NCI-H1048 (cell line): Measurements from ENCODE around the gene LRP1.

Experiments used
- DNase-seq: peaks from one replicate; lab custom pipeline; 2025; lab: John Stamatoyannopoulos, UW

The LRP1 gene

DNA sequence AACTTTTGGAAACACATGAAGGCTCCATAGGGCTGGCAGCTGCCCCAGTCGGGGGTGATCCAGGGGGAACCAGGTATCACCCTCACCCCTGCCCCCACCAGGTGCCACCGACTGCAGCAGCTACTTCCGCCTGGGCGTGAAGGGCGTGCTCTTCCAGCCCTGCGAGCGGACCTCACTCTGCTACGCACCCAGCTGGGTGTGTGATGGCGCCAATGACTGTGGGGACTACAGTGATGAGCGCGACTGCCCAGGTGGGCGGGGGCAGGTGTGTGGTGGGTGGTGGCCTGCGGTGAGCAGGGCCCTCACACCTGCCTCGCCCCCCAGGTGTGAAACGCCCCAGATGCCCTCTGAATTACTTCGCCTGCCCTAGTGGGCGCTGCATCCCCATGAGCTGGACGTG, 66.0 kb downstream of the LRP1 start:
- DNase-seq = no peak

GRCh38 chr12:57195186-57195585, 66.9 kb downstream of the LRP1 start:
- DNase-seq = no peak

GRCh38 chr12:57195611-57196371, 67.5 kb downstream of the LRP1 start:
- no peak for DNase-seq

DNA sequence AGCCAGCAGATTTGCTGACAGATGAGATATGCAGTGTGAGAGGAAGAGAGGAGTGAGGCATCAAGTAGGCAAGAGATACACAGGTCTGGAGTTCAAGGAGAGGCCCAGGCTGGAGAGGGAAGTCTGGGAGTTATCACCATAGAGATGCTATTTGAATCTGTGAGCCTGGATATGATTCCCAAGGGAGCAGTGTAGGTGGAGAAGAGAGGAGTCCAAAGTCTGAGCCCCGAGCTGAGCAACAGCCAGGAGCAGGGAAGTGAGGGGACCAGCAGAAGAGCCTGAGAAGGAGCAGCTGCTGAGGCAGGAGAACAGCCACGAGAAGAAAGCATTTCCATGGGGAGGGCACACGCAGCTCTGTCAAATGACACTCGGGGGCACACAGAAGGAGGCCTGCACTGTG, 68.2 kb downstream of the LRP1 start:
- DNase-seq = no peak

- no peak for DNase-seq
Measured at GRCh38 chr12:57196956-57197355, 68.7 kb downstream of the LRP1 start.

DNA sequence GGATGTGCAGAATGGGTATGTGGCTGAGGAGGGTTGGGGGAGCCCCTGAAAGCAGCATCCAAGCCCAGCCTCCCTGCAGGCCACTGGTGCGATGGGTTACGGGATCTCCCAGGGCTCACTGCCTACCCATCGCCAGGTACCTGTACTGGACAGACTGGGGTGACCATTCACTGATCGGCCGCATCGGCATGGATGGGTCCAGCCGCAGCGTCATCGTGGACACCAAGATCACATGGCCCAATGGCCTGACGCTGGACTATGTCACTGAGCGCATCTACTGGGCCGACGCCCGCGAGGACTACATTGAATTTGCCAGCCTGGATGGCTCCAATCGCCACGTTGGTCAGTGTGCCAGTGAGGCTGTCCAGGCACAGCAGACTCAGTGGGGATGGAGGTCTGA, 70.0 kb downstream of the LRP1 start:
- DNase-seq = no peak

DNA sequence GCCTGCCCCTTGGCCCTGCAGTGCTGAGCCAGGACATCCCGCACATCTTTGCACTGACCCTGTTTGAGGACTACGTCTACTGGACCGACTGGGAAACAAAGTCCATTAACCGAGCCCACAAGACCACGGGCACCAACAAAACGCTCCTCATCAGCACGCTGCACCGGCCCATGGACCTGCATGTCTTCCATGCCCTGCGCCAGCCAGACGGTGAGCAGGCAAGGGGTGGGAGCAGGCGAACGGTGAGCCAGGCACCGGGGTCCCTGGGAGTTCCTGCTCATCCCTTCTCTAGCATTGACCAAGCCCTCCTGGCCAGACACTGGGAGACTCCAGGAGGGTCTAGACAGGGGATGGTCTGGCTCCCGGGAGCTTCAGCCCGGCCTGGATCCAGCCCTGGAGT, 70.9 kb downstream of the LRP1 start:
- DNase-seq = no peak

DNA sequence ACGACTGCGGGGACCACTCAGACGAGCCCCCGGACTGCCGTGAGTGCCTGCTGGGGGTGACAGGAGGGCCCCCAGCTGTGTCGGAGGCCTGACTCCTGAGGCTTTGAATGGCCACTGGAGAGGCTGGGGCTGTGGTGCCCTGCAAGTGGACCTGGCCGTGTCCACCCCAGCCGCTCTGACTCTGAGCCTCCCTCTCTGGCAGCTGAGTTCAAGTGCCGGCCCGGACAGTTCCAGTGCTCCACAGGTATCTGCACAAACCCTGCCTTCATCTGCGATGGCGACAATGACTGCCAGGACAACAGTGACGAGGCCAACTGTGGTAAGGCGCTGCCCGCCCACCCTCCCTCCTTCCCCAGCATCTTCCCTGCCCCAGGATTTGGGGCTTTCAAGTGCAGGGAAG, 72.2 kb downstream of the LRP1 start:
- no peak for DNase-seq

DNA sequence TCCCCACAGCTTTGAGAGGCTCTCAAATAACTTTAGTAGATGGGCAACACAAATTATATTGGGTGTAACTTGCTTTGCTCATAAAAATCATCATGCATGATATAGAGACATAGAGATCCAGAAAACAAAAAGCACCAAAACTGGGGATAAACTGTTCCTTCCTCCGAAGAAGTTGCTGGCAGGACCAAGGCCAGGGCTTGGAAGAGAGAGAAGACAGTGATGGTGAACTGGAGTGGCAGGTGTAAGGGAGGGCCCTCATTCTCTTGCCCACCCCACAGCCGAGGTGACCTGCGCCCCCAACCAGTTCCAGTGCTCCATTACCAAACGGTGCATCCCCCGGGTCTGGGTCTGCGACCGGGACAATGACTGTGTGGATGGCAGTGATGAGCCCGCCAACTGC, 72.9 kb downstream of the LRP1 start:
- no peak for DNase-seq

DNA sequence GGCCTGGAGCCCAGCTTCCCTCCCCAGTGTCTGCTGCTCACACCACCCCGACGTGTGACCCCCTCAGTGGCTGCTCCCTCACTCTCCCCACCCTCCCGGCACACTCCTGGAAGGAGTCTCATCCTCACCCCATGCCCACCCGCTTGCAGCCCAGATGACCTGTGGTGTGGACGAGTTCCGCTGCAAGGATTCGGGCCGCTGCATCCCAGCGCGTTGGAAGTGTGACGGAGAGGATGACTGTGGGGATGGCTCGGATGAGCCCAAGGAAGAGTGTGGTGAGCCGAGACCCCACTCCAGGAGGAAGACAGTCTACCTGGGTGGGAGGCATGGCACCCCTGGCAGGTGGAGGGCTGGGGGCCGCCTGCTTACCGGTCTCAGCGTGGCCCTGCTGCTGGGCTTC, 73.3 kb downstream of the LRP1 start:
- no peak for DNase-seq

GRCh38 chr12:57202321-57202720, 74.0 kb downstream of the LRP1 start:
- no peak for DNase-seq

- no peak for DNase-seq
Measured at GRCh38 chr12:57203201-57203600, 74.9 kb downstream of the LRP1 start.

DNA sequence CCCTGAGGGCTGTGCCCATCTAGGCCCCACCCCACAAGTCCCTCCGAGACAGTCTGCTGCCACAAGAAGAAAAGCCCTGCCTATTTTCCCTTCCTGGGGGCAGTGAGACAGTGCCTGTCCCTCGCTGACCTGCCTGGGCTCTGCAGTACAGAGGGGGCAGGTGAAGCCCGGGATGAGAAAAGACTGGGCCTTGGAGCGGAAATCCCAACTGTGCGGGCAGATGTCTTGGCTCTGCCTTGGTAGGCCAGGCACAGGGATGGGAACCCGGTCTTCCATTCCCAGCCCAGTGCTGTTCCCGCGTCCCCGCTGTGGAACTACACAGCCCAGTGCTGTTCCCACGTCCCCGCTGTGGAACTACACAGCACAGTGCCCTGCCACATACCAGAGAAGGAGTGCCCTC, 75.5 kb downstream of the LRP1 start:
- no peak for DNase-seq

GRCh38 chr12:57204454-57204853, 76.2 kb downstream of the LRP1 start:
- no peak for DNase-seq

DNA sequence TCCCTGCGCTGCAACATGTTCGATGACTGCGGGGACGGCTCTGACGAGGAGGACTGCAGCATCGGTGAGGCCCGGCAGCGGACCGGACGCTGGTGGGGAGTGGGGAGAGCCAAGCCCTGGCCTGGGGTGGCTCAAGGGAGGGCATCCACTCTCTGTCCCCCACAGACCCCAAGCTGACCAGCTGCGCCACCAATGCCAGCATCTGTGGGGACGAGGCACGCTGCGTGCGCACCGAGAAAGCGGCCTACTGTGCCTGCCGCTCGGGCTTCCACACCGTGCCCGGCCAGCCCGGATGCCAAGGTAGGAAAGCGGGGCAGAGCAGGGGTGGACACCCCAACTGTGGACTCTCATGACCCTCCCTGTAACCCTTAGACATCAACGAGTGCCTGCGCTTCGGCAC, 76.9 kb downstream of the LRP1 start:
- no peak for DNase-seq

DNA sequence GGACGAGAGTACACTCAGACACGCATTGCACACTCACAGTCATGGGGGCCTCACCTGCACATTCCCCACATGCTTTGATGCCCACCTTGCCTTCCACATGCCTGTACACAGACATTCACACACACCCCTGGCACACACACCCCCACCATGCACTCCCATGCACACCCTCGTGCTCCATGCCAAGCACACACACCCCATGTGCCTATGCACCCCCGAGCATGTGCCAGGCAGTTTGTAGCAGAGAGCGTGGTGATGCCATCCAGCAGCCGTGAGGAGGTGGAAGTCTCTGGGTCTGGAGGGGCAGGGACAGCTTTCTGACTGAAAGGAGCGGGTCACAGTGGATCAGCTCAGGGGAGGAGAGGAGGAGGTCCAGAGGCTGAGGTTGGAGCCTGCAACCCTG, 77.6 kb downstream of the LRP1 start:
- DNase-seq = no peak

DNA sequence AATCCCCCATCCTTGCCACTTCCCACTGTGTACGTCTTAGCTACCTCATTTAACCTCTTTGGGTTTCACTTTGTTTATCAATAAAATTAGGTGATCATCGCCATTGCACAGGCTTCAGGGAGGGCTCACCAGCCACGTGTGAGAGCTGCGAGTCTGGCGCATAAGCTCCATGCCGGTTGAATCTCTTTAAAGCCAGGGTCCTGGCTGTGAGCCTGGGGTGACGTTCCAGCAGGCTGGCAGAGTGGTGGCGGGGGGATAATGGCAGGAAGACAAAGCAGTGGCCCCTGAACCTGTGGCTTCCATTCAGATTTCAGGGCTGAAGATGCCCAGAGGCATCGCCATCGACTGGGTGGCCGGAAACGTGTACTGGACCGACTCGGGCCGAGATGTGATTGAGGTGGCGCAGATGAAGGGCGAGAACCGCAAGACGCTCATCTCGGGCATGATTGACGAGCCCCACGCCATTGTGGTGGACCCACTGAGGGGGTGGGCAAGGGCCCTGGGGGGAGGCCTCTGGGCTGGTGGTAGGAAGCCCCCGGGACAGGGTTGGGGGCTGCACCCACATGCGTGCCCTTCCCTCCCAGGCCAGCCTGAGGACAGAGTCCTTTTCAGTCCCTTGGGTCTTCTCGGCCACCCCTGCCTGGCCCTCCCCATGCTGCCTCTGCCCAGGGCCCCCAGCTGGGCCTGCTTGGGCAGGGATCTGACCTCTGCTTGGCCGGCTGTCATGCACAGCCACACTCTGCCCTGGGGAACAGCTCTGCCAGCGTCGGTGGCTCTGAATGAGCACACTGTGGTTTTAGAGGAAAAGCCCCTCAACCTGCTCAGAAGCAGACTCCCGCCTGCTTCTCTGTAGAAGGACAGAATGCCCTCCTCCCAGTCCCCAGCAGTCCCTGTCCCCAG, 79.7 kb downstream of the LRP1 start:
- no peak for DNase-seq

GRCh38 chr12:57208631-57209282, 80.5 kb downstream of the LRP1 start:
- no peak for DNase-seq

DNA sequence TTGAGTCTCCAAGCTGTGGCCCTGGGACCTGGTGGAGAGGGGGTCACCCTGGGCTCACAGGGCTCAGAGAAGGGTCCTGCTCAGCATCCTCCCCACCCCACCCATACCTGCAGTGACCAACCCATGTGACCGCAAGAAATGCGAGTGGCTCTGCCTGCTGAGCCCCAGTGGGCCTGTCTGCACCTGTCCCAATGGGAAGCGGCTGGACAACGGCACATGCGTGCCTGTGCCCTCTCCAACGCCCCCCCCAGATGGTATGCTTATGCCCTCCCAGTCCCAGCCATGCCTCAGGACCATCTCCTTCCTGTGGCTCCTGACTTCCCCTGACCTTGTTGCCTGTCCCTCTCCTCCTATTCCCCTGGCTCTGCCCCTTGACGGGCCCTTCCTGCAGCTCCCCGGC, 81.6 kb downstream of the LRP1 start:
- DNase-seq = no peak

DNA sequence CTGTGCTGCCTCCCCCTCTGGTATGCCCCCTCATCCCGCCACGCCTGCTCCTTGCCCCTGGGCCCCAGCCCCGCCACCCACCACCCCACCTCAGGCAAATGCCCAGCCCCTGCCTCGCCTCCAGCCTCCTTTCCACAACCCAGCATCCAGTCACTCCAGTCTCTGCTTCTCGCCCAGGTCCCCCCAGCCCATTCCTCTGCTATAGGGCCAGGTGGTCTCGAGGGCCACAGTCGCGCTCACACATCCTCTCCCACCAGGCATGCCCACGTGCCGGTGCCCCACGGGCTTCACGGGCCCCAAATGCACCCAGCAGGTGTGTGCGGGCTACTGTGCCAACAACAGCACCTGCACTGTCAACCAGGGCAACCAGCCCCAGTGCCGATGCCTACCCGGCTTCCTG, 82.2 kb downstream of the LRP1 start:
- no peak for DNase-seq

DNA sequence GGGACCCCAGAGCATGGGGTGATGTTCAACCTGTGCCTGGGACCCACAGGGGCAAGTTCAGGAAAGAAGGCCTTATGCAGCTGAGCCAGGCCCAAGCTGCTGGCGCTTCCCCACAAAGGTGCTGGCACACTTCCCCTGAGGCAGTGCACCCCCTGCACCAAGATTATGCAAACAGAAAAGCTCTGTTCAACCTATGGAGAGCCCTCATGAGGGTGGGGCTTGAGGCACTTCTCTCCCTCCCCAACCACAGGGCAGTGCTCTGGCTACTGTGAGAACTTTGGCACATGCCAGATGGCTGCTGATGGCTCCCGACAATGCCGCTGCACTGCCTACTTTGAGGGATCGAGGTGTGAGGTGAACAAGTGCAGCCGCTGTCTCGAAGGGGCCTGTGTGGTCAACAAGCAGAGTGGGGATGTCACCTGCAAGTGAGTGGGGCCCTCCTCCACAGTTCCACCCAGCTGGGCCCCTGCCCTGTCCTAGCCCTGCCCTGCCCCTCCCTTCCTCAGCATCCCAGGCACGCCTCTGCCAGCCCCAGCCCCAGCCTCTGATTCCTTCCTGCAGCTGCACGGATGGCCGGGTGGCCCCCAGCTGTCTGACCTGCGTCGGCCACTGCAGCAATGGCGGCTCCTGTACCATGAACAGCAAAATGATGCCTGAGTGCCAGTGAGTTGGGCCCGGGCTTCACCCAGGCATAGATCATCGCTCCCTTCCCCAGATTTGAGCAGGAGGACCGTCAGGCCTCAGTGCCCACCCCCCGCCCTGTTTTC, 82.8 kb downstream of the LRP1 start:
- DNase-seq = no peak
